ENCODE data around the gene AAK1.

GRCh38 chr2:69546646-69547045 lies 96.9 kb downstream of the AAK1 start:
- TF ChIP-seq SCMH1 (CRISPR knock-in tag; IDR thresholded peaks at IDR 0.05; ENCODE audit: borderline replicate concordance) (no peak), CEBPB (IDR thresholded peaks at IDR 0.05; ENCODE audit: borderline replicate concordance, low read depth, low read length) (no peak), RNF219 (CRISPR knock-in tag; IDR thresholded peaks at IDR 0.05) (no peak), ZNF207 (IDR thresholded peaks at IDR 0.05; ENCODE audit: borderline replicate concordance) (no peak), FOXM1 (CRISPR knock-in tag; IDR thresholded peaks at IDR 0.05) (no peak), CTCF (CRISPR knock-in tag; IDR thresholded peaks at IDR 0.05) (no peak), ZNF747 (CRISPR knock-in tag; IDR thresholded peaks at IDR 0.05; ENCODE audit: borderline replicate concordance) (no peak), DDIT3 (CRISPR knock-in tag; IDR thresholded peaks at IDR 0.05) (no peak), ELF1 (CRISPR knock-in tag; IDR thresholded peaks at IDR 0.05) (no peak), ZNF704 (CRISPR knock-in tag; IDR thresholded peaks at IDR 0.05; ENCODE audit: borderline replicate concordance) (no peak), CHD2 (IDR thresholded peaks at IDR 0.05; ENCODE audit: low read depth, low read length) (no peak)
